SH-SY5Y (cell line): ENCODE measurements around the gene SPEF1.

Experiments used
- GATA2 ChIP-seq: IDR thresholded peaks from 2 replicates; pipeline ENCODE4 v1.6.1; 2011; ENCODE audit warnings: mild to moderate bottlenecking, low read depth, low read length
- GATA3 ChIP-seq: IDR thresholded peaks from 2 replicates; pipeline ENCODE4 v1.6.1; 2011; ENCODE audit warnings: low read depth, mild to moderate bottlenecking, low read length, moderate library complexity

- TF ChIP-seq GATA2 (no peak), GATA3 (no peak)
Observed at GRCh38 chr20:3744806-3745685, 36.2 kb downstream of the SPEF1 start.
